ENCODE results near the gene LYPD6B. TPM values are rescaled to one million over a fixed set of nuclear protein-coding genes. Genes with fewer than 3 reads are reported as not detected.

LYPD6B gene
- total and polyA plus RNA-seq, 2 donors from 2014 or later: 9.4 to 17.6 TPM

GRCh38 chr2:149000158-149000938, 38.2 kb upstream of the LYPD6B start:
- Histone ChIP-seq H3K4me1 (ENCODE audit: control insufficient read depth in 2 of 3, insufficient read depth in 2 of 3, low read depth in 1 of 3, low read length in 3 of 3) (peaks cover 0 to 7% (median 0%) of the 10 kb centered on the region in 3 donors), H3K27me3 (ENCODE audit: control insufficient read depth, insufficient read depth, low read length) (no peaks in the 10 kb centered on the region), H3K27ac (ENCODE audit: low read depth in 2 of 2, low read length in 2 of 2) (no peak overlapping the region), H3K36me3 (ENCODE audit: control insufficient read depth in 2 of 3, insufficient read depth in 3 of 3, low read length in 3 of 3) (no peaks in the 10 kb centered on the region), H3K9me3 (ENCODE audit: control insufficient read depth in 2 of 3, insufficient read depth in 1 of 3, low read length in 3 of 3) (no peaks in the 10 kb centered on the region), H3K9ac (ENCODE audit: low read length in 3 of 3) (no peak overlapping the region), H3K4me3 (ENCODE audit: low read length in 3 of 3) (no peak overlapping the region)
- intact Hi-C loops (cut with DNase I): no loop called here
- no peak for TF ChIP-seq CTCF (IDR thresholded peaks at IDR 0.05; ENCODE audit: borderline replicate concordance, extremely low read depth, insufficient read depth)
- no peak for FAIRE-seq
- no peak for DNase-seq

- Histone ChIP-seq H3K9ac (ENCODE audit: low read length in 3 of 3) (no peak overlapping the region), H3K9me3 (ENCODE audit: control insufficient read depth in 2 of 3, insufficient read depth in 1 of 3, low read length in 3 of 3) (no peaks in the 10 kb centered on the region), H3K4me1 (ENCODE audit: control insufficient read depth in 2 of 3, insufficient read depth in 2 of 3, low read depth in 1 of 3, low read length in 3 of 3) (peaks cover 0 to 9% (median 4%) of the 10 kb centered on the region in 3 donors), H3K36me3 (ENCODE audit: control insufficient read depth in 2 of 3, insufficient read depth in 3 of 3, low read length in 3 of 3) (no peaks in the 10 kb centered on the region), H3K27ac (ENCODE audit: low read depth in 2 of 2, low read length in 2 of 2) (no peak overlapping the region), H3K27me3 (ENCODE audit: control insufficient read depth, insufficient read depth, low read length) (no peaks in the 10 kb centered on the region), H3K4me3 (ENCODE audit: low read length in 3 of 3) (no peak overlapping the region)
- intact Hi-C loops (cut with DNase I): no loop called here
- no peak for FAIRE-seq
- TF ChIP-seq CTCF (IDR thresholded peaks at IDR 0.05; ENCODE audit: borderline replicate concordance, extremely low read depth, insufficient read depth): no peak
- no peak for DNase-seq
These were observed 37.0 kb upstream of the LYPD6B start for GRCh38 chr2:149001496-149001895.

DNA sequence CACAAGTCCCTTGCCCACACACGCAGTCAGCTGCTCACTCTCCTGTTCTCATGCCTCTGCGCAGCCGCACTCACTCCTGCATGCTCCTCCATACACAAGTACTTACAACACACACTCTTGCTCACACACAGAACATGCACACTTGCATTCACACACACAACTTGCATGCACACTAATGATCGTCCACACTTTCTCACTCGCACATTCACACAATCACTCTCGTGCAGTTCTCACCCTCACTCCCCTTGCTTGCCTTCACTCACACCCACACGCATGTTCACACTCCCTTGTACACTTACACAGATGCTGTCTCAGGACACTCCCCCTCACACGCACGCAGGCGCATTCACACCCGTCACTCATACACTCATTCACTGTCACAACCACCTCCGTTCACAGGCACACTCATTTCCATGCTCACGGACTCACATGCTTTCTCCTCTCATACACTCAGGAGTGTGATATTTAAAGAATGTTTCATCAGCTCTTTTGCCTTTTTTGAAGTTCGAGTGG, 36.1 kb upstream of the LYPD6B start:
- Histone ChIP-seq H3K4me1 (ENCODE audit: control insufficient read depth in 2 of 3, insufficient read depth in 2 of 3, low read depth in 1 of 3, low read length in 3 of 3) (peaks cover 0 to 10% (median 4%) of the 10 kb centered on the region in 3 donors), H3K27ac (ENCODE audit: low read depth in 2 of 2, low read length in 2 of 2) (no peak overlapping the region), H3K36me3 (ENCODE audit: control insufficient read depth in 2 of 3, insufficient read depth in 3 of 3, low read length in 3 of 3) (no peaks in the 10 kb centered on the region), H3K9me3 (ENCODE audit: control insufficient read depth in 2 of 3, insufficient read depth in 1 of 3, low read length in 3 of 3) (no peaks in the 10 kb centered on the region), H3K27me3 (ENCODE audit: control insufficient read depth, insufficient read depth, low read length) (no peaks in the 10 kb centered on the region), H3K4me3 (ENCODE audit: low read length in 3 of 3) (no peak overlapping the region), H3K9ac (ENCODE audit: low read length in 3 of 3) (no peak overlapping the region)
- TF ChIP-seq CTCF (IDR thresholded peaks at IDR 0.05; ENCODE audit: borderline replicate concordance, extremely low read depth, insufficient read depth): no peak
- FAIRE-seq (no peak), DNase-seq (no peak)
- intact Hi-C loops (cut with DNase I): no loop called here

Data from kidney (tissue), 14 donors.